GM12878 (cell line): ENCODE measurements around the gene SF3B6. TPM values are rescaled to one million over a fixed set of nuclear protein-coding genes. Genes with fewer than 3 reads are reported as not detected.

Experiments
- BCL11A ChIP-seq: IDR thresholded peaks from 2 replicates; pipeline ENCODE4 v1.6.1; 2011; ENCODE audit warnings: low read depth, low read length
- RAD51 ChIP-seq: fragments of 450-650 bp; IDR thresholded peaks from 2 replicates; pipeline ENCODE4 v1.6.1; 2016; ENCODE audit warnings: moderate library complexity, mild to moderate bottlenecking, inconsistent platforms
- polyA plus RNA-seq, 11 experiments: library from polyadenylated mRNA; depleted of rRNA in 4 of 11; unstranded in 6 of 11; stranded (reverse) in 5 of 11; fragments of >200 nt; fragmentation: Nextera tagmentation in 4 of 11; fragmentation: Illumina TruSeq in 1 of 11; extraction: Ambion mirVana in 4 of 11; extraction: Trizol in 1 of 11; gene quantifications; 1 replicate in 1 of 11; 2 replicates in 10 of 11; pipeline versions ENCODE4 v1.2.1 to v1.2.3, GENCODE V29; 2011 to 2016; ENCODE audit warnings: inconsistent platforms in 2 of 11, missing spikeins in 2 of 11, low read depth in 1 of 11
- total RNA-seq, 4 experiments: library from RNA; depleted of rRNA in 3 of 4; stranded (reverse); fragments of >200 nt in 3 of 4; fragmentation: Illumina TruSeq in 1 of 4; extraction: Trizol in 1 of 4; gene quantifications; 2 replicates each; pipeline versions ENCODE4 v1.2.1 to v1.2.3, GENCODE V29; 2013 to 2021
- TF ChIP-seq, protein P1 (sequence below): fragments of 150-350 bp; IDR thresholded peaks from 2 replicates; pipeline ENCODE4 v1.6.1; 2016; ENCODE audit warnings: low read depth, low read length
- TF ChIP-seq, protein P2 (sequence below): fragments of 450-650 bp; IDR thresholded peaks from 2 replicates; pipeline ENCODE4 v1.6.1; 2017; ENCODE audit warnings: antibody characterized with exemption, mild to moderate bottlenecking, moderate library complexity
- TF ChIP-seq, protein P3 (sequence below): IDR thresholded peaks from 2 replicates; pipeline ENCODE4 v1.6.1; 2012; ENCODE audit warnings: low read length, inconsistent platforms
- TF ChIP-seq, protein P4 (sequence below): IDR thresholded peaks from 2 replicates; pipeline ENCODE4 v1.6.1; 2012; ENCODE audit warnings: low read depth, low read length, improper control_type of control experiment

Gene SF3B6
- total and polyA plus RNA-seq, 10 of the 15 experiments (the other 5 are each of a cell fraction or from before 2014, with no cell fraction given): 118 to 584 (median 270) TPM

DNA sequence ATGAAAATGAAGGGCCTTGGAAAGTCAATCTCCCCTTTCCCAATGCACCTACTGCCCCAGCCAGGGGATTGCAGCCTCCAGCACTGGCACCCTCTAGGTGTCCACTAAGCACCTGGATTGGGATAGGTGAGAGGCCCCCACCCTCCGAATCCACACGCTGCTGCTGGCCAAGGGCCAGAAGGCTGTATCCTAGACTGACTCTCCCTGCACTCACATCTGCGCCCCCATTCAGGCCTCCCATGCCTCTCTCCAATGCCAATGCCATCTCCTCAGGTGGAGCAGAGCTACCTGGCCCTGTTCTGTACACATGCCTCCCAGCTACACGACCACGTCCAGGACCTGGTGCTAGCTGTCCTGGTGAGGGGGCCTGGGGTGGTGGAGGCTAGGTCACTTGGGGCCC, 56.4 kb downstream of the SF3B6 start (continued):
- TF ChIP-seq, protein P1, sequence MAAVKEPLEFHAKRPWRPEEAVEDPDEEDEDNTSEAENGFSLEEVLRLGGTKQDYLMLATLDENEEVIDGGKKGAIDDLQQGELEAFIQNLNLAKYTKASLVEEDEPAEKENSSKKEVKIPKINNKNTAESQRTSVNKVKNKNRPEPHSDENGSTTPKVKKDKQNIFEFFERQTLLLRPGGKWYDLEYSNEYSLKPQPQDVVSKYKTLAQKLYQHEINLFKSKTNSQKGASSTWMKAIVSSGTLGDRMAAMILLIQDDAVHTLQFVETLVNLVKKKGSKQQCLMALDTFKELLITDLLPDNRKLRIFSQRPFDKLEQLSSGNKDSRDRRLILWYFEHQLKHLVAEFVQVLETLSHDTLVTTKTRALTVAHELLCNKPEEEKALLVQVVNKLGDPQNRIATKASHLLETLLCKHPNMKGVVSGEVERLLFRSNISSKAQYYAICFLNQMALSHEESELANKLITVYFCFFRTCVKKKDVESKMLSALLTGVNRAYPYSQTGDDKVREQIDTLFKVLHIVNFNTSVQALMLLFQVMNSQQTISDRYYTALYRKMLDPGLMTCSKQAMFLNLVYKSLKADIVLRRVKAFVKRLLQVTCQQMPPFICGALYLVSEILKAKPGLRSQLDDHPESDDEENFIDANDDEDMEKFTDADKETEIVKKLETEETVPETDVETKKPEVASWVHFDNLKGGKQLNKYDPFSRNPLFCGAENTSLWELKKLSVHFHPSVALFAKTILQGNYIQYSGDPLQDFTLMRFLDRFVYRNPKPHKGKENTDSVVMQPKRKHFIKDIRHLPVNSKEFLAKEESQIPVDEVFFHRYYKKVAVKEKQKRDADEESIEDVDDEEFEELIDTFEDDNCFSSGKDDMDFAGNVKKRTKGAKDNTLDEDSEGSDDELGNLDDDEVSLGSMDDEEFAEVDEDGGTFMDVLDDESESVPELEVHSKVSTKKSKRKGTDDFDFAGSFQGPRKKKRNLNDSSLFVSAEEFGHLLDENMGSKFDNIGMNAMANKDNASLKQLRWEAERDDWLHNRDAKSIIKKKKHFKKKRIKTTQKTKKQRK: no peak
- TF ChIP-seq BCL11A: no peak
- TF ChIP-seq, protein P2, sequence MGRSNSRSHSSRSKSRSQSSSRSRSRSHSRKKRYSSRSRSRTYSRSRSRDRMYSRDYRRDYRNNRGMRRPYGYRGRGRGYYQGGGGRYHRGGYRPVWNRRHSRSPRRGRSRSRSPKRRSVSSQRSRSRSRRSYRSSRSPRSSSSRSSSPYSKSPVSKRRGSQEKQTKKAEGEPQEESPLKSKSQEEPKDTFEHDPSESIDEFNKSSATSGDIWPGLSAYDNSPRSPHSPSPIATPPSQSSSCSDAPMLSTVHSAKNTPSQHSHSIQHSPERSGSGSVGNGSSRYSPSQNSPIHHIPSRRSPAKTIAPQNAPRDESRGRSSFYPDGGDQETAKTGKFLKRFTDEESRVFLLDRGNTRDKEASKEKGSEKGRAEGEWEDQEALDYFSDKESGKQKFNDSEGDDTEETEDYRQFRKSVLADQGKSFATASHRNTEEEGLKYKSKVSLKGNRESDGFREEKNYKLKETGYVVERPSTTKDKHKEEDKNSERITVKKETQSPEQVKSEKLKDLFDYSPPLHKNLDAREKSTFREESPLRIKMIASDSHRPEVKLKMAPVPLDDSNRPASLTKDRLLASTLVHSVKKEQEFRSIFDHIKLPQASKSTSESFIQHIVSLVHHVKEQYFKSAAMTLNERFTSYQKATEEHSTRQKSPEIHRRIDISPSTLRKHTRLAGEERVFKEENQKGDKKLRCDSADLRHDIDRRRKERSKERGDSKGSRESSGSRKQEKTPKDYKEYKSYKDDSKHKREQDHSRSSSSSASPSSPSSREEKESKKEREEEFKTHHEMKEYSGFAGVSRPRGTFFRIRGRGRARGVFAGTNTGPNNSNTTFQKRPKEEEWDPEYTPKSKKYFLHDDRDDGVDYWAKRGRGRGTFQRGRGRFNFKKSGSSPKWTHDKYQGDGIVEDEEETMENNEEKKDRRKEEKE: no peak
- TF ChIP-seq, protein P3, sequence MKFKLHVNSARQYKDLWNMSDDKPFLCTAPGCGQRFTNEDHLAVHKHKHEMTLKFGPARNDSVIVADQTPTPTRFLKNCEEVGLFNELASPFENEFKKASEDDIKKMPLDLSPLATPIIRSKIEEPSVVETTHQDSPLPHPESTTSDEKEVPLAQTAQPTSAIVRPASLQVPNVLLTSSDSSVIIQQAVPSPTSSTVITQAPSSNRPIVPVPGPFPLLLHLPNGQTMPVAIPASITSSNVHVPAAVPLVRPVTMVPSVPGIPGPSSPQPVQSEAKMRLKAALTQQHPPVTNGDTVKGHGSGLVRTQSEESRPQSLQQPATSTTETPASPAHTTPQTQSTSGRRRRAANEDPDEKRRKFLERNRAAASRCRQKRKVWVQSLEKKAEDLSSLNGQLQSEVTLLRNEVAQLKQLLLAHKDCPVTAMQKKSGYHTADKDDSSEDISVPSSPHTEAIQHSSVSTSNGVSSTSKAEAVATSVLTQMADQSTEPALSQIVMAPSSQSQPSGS: no peak
- TF ChIP-seq, protein P4, sequence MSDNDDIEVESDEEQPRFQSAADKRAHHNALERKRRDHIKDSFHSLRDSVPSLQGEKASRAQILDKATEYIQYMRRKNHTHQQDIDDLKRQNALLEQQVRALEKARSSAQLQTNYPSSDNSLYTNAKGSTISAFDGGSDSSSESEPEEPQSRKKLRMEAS: no peak
- TF ChIP-seq RAD51: no peak
